ENCODE measurements around the gene ATP6V0A1. TPM values are rescaled to one million over a fixed set of nuclear protein-coding genes. Genes with fewer than 3 reads are reported as not detected.

The ATP6V0A1 gene
- total RNA-seq, 1 experiment from 2014 or later = 82.8 TPM

- POLR2A ChIA-PET = interaction anchor here (0.5 to 2.0 kb wide), 7 partner anchors 17 to 147 kb away, joined by 3 to 23 read pairs (median 4); partner anchors contain the start of genes CAVIN1, COASY, HSD17B1 and PSMC3IP
- H3K4me1 ChIP-seq = peaks cover 28% of the 10 kb centered on the region
- no peaks in the 10 kb centered on the region for H3K27me3 Mint-ChIP-seq (ENCODE audit: insufficient read depth, unreplicated experiment)
- no peaks in the 10 kb centered on the region for H3K36me3 ChIP-seq (ENCODE audit: control insufficient read depth, insufficient read depth, low read length)
- peak overlapping the region; percentile 72 for H3K4me3 Mint-ChIP-seq (ENCODE audit: unreplicated experiment)
- no peaks in the 10 kb centered on the region for H3K27me3 ChIP-seq (replicated peaks; ENCODE audit: control insufficient read depth, insufficient read depth, low read length)
- peak overlapping the region; percentile 24 for H3K27ac Mint-ChIP-seq (ENCODE audit: unreplicated experiment)
- intact Hi-C loops (cut with micrococcal nuclease; ENCODE audit: unreplicated experiment) = no loop called here
- H3K9me3 Mint-ChIP-seq (ENCODE audit: unreplicated experiment) = no peaks in the 10 kb centered on the region
- CTCF ChIA-PET = interaction anchor here (0.6 to 1.5 kb wide), 5 partner anchors 8 to 443 kb away, joined by 3 to 12 read pairs (median 6); partner anchors contain the start of gene PSMC3IP
- BruUV-seq (replicated peaks) = TSS peak; percentile 96
- peaks cover 14% of the 10 kb centered on the region for H3K36me3 Mint-ChIP-seq (ENCODE audit: insufficient read depth, unreplicated experiment)
- no peaks in the 10 kb centered on the region for H3K9me3 ChIP-seq
- peaks cover 34% of the 10 kb centered on the region for H3K4me1 Mint-ChIP-seq (ENCODE audit: low read depth, unreplicated experiment)
- DNase-seq = no peak
- TF ChIP-seq CTCF (IDR thresholded peaks at IDR 0.05; ENCODE audit: insufficient read depth in 1 of 2, low read depth in 1 of 2, low read length in 1 of 2, severe bottlenecking in 1 of 2, unreplicated experiment in 1 of 2) = no peak
- peak overlapping the region; percentile 50 for H3K4me3 ChIP-seq (ENCODE audit: low read depth, low read length)
These were observed 76.7 kb downstream of the ATP6V0A1 start for GRCh38 chr17:42535155-42536047.

GRCh38 chr17:42536048-42536371 is 77.3 kb downstream of the ATP6V0A1 start, which contains the start of gene NAGLU:
TSS of gene NAGLU (plus strand) at chr17:42536241. CDS start at chr17:42536273, 32 bp downstream.
- Mint-ChIP-seq H3K4me3 (ENCODE audit: unreplicated experiment) (peak within 1 kb of the TSS; percentile 72), H3K4me1 (ENCODE audit: low read depth, unreplicated experiment) (peaks cover 34% of the 10 kb centered on the region), H3K9me3 (ENCODE audit: unreplicated experiment) (no peaks in the 10 kb centered on the region), H3K27ac (ENCODE audit: unreplicated experiment) (peak within 1 kb of the TSS; percentile 24), H3K27me3 (ENCODE audit: insufficient read depth, unreplicated experiment) (no peaks in the 10 kb centered on the region), H3K36me3 (ENCODE audit: insufficient read depth, unreplicated experiment) (peaks cover 17% of the 10 kb centered on the region)
- no peak for TF ChIP-seq CTCF (IDR thresholded peaks at IDR 0.05; ENCODE audit: insufficient read depth in 1 of 2, low read depth in 1 of 2, low read length in 1 of 2, severe bottlenecking in 1 of 2, unreplicated experiment in 1 of 2)
- CTCF ChIA-PET = interaction anchor here (0.6 to 1.5 kb wide), 5 partner anchors 9 to 444 kb away, joined by 3 to 12 read pairs (median 6); partner anchors contain the start of gene PSMC3IP
- Histone ChIP-seq H3K36me3 (ENCODE audit: control insufficient read depth, insufficient read depth, low read length) (no peaks in the 10 kb centered on the region), H3K4me1 (peaks cover 28% of the 10 kb centered on the region), H3K27me3 (replicated peaks; ENCODE audit: control insufficient read depth, insufficient read depth, low read length) (no peaks in the 10 kb centered on the region), H3K9me3 (no peaks in the 10 kb centered on the region), H3K4me3 (ENCODE audit: low read depth, low read length) (peak within 1 kb of the TSS; percentile 50)
- no TSS peak for BruUV-seq (replicated peaks)
- POLR2A ChIA-PET = interaction anchor here (0.5 to 2.0 kb wide), 9 partner anchors 10 to 779 kb away, joined by 3 to 23 read pairs (median 4); partner anchors contain the start of genes CAVIN1, COASY, HSD17B1 and PSMC3IP
- peak; percentile 93 to 96 for DNase-seq
- intact Hi-C loops (cut with micrococcal nuclease; ENCODE audit: unreplicated experiment) = no loop called here

- H3K4me1 Mint-ChIP-seq (ENCODE audit: low read depth, unreplicated experiment) = peaks cover 34% of the 10 kb centered on the region
- intact Hi-C loops (cut with micrococcal nuclease; ENCODE audit: unreplicated experiment) = no loop called here
- Histone ChIP-seq H3K4me1 (peaks cover 28% of the 10 kb centered on the region), H3K4me3 (ENCODE audit: low read depth, low read length) (peak overlapping the region; percentile 50), H3K9me3 (no peaks in the 10 kb centered on the region), H3K36me3 (ENCODE audit: control insufficient read depth, insufficient read depth, low read length) (no peaks in the 10 kb centered on the region), H3K27me3 (replicated peaks; ENCODE audit: control insufficient read depth, insufficient read depth, low read length) (no peaks in the 10 kb centered on the region)
- no TSS peak for BruUV-seq (replicated peaks)
- no peaks in the 10 kb centered on the region for H3K27me3 Mint-ChIP-seq (ENCODE audit: insufficient read depth, unreplicated experiment)
- CTCF ChIA-PET = interaction anchor here (0.8 to 1.5 kb wide), 4 partner anchors 9 to 41 kb away, joined by 4 to 12 read pairs (median 6); partner anchors contain the start of gene PSMC3IP
- H3K9me3 Mint-ChIP-seq (ENCODE audit: unreplicated experiment) = no peaks in the 10 kb centered on the region
- TF ChIP-seq CTCF (IDR thresholded peaks at IDR 0.05; ENCODE audit: insufficient read depth in 1 of 2, low read depth in 1 of 2, low read length in 1 of 2, severe bottlenecking in 1 of 2, unreplicated experiment in 1 of 2) = no peak
- no peak overlapping the region for H3K27ac Mint-ChIP-seq (ENCODE audit: unreplicated experiment)
- DNase-seq = peak; percentile 87 to 89
- POLR2A ChIA-PET = interaction anchor here (0.8 to 2.0 kb wide), 7 partner anchors 9 to 779 kb away, joined by 3 to 23 read pairs (median 4); partner anchors contain the start of genes CAVIN1, HSD17B1, PSMC3IP and STAT3
- H3K36me3 Mint-ChIP-seq (ENCODE audit: insufficient read depth, unreplicated experiment) = peaks cover 16% of the 10 kb centered on the region
- H3K4me3 Mint-ChIP-seq (ENCODE audit: unreplicated experiment) = peak overlapping the region; percentile 72
These were observed 77.9 kb downstream of the ATP6V0A1 start for GRCh38 chr17:42536372-42537155.
